Astrocyte of the cerebellum (primary cell): ENCODE results near the gene HDGFL2.

Source experiments
- DNase-seq: peaks from one replicate; pipeline ENCODE4 v3.0.0-alpha.2; 2011; ENCODE audit warnings: low read depth
- H3K4me3 ChIP-seq: 2 replicates; pipeline ENCODE4 v1.5.1; 2011; ENCODE audit warnings: mild to moderate bottlenecking, low read depth, low read length, moderate library complexity
- CTCF ChIP-seq: IDR thresholded peaks from 2 replicates; pipeline ENCODE4 v1.5.1; 2012; ENCODE audit warnings: low read length, low read depth, moderate library complexity, mild to moderate bottlenecking; ENCODE audit errors: missing control alignments
- in situ Hi-C: cut with HindIII; loops from 2 replicates; pipeline ENCODE4 v1.10.0; 2017; ENCODE audit warnings: low sequenced_read_pairs

The HDGFL2 gene

GRCh38 chr19:4547303-4548237 lies 75.5 kb downstream of the HDGFL2 start:
- peak; percentile 37 for TF ChIP-seq CTCF
- DNase-seq = no peak
- H3K4me3 ChIP-seq = no peak overlapping the region
- in situ Hi-C loops = no loop called here

- TF ChIP-seq CTCF = no peak
- in situ Hi-C loops = no loop called here
- H3K4me3 ChIP-seq = no peak overlapping the region
- no peak for DNase-seq
Measured at GRCh38 chr19:4548238-4548584, 76.1 kb downstream of the HDGFL2 start.

- no peak overlapping the region for H3K4me3 ChIP-seq
- no peak for TF ChIP-seq CTCF
- in situ Hi-C loops = no loop called here
- DNase-seq = no peak
Measured at GRCh38 chr19:4550018-4550417, 77.9 kb downstream of the HDGFL2 start.

GRCh38 chr19:4550479-4551050 lies 78.5 kb downstream of the HDGFL2 start:
- no peak for DNase-seq
- no peak for TF ChIP-seq CTCF
- H3K4me3 ChIP-seq = no peak overlapping the region
- in situ Hi-C loops = no loop called here
